Right cardiac atrium (tissue), 5 donors: ENCODE data around the gene LGALS1. TPM values are rescaled to one million over a fixed set of nuclear protein-coding genes. Genes with fewer than 3 reads are reported as not detected.
"Not testable (repeated sequence)": the region's sequence is repeated elsewhere in the genome, so short reads cannot be mapped to it uniquely, and the experiment has no call there.

ENCODE experiments used
- ATAC-seq, 2 donors: fragments of 200-7000 bp; cut with Tn5 transposase; one replicate each; pipeline versions ENCODE4 v1.8.0 to v1.9.1; 2020; ENCODE audit warnings: moderate library complexity in 2 of 2, mild to moderate bottlenecking in 1 of 2
- DNase-seq, 3 donors: peaks; one replicate each; pipeline ENCODE4 v3.0.0-alpha.2; 2020
- H3K27ac ChIP-seq: one replicate; pipeline ENCODE4 v1.5.1; 2013; ENCODE audit warnings: mild to moderate bottlenecking, low read length, control low read depth, moderate library complexity
- H3K27me3 ChIP-seq: one replicate; pipeline ENCODE4 v1.6.1; 2013; ENCODE audit not compliant: control insufficient read depth, insufficient read depth
- H3K4me1 ChIP-seq: one replicate; pipeline ENCODE4 v1.6.1; 2013; ENCODE audit warnings: low read length; ENCODE audit not compliant: control insufficient read depth, insufficient read depth
- H3K4me3 ChIP-seq: one replicate; pipeline ENCODE4 v1.5.1; 2013; ENCODE audit warnings: low read length, control low read depth
- H3K9me3 ChIP-seq: one replicate; pipeline ENCODE4 v1.6.1; 2013; ENCODE audit warnings: low read length; ENCODE audit not compliant: control insufficient read depth
- WGBS: extraction: QIAGEN DNeasy Blood & Tissue Kit; methylation state at CpG from one replicate; pipeline ENCODE4 v1.1.7; 2013; 5-methylcytosine and 5-hydroxymethylcytosine counted together
- intact Hi-C, 4 donors: fragments of 100-400 bp; cut with DNase I; formaldehyde crosslinking; loops; one replicate each; pipeline versions ENCODE4 v1.11.0 to v1.14.0; 2022 to 2023
- polyA plus RNA-seq: library from polyadenylated mRNA; stranded (reverse); fragments of 200-250 nt; gene quantifications from one replicate; pipeline ENCODE4 v1.2.3, GENCODE V29; 2013
- total RNA-seq, 4 donors: library from RNA; stranded (reverse); fragmentation: NEBNext Ultra II Directional; extraction: Animal tissue kit (Norgen Biotek cat#: 25700); gene quantifications; one replicate each; pipeline ENCODE4 v1.2.1, GENCODE V29; 2021
- donor health status: healthy with polysubstance abuse.
- donor health status: DM: no; HTN: yes; CAD: no.
- donor health status: DM: no; HTN: no; CAD: no.
- donor health status: DM: no; HTN: yes; CAD: no; lungs with severe emphysema.
- donor health status: DM: yes; HTN: yes; CAD: no.

The LGALS1 gene
- total and polyA plus RNA-seq, 5 donors = 438 to 1,338 (median 636) TPM

- Histone ChIP-seq H3K4me3 (no peak overlapping the region), H3K4me1 (no peaks in the 10 kb centered on the region), H3K27ac (no peak overlapping the region), H3K27me3 (no peaks in the 10 kb centered on the region), H3K9me3 (no peaks in the 10 kb centered on the region)
- intact Hi-C loops = no loop called here
- ATAC-seq (peak; percentile 22 to 36), DNase-seq (peak in 1 of 3 donors; percentile 80)
- WGBS = 73% methylated on average over 25 of the region's 25 CpGs
Observed at GRCh38 chr22:37708580-37709444, 33.4 kb downstream of the LGALS1 start.

- DNase-seq (no peak), ATAC-seq (peak in 1 of 2 donors; percentile 23)
- Histone ChIP-seq H3K9me3 (no peaks in the 10 kb centered on the region), H3K4me3 (no peak overlapping the region), H3K4me1 (no peaks in the 10 kb centered on the region), H3K27ac (no peak overlapping the region), H3K27me3 (no peaks in the 10 kb centered on the region)
- 93% methylated on average over 15 of the region's 15 CpGs for WGBS
- intact Hi-C loops = no loop called here
Observed at GRCh38 chr22:37709445-37709765, 34.0 kb downstream of the LGALS1 start.

GRCh38 chr22:37710675-37711074, 35.2 kb downstream of the LGALS1 start:
- Histone ChIP-seq H3K27me3 (no peaks in the 10 kb centered on the region), H3K27ac (no peak overlapping the region), H3K4me1 (no peaks in the 10 kb centered on the region), H3K9me3 (no peaks in the 10 kb centered on the region), H3K4me3 (no peak overlapping the region)
- 92% methylated on average over 3 of the region's 3 CpGs for whole genome bisulfite sequencing
- DNase-seq = no peak
- peak in 1 of 2 donors; percentile 13 for ATAC-seq
- intact Hi-C loops = no loop called here

GRCh38 chr22:37711490-37711889, 36.1 kb downstream of the LGALS1 start:
- no peaks in the 10 kb centered on the region for H3K9me3 ChIP-seq
- DNase-seq (no peak), ATAC-seq (no peak)
- 86% methylated on average over 10 of the region's 10 CpGs for WGBS
- intact Hi-C loops = no loop called here
- H3K27ac ChIP-seq = no peak overlapping the region
- H3K4me1 ChIP-seq = no peaks in the 10 kb centered on the region
- no peaks in the 10 kb centered on the region for H3K27me3 ChIP-seq
- H3K4me3 ChIP-seq = no peak overlapping the region

GRCh38 chr22:37713761-37714160, 38.3 kb downstream of the LGALS1 start:
- intact Hi-C loops = no loop called here
- Histone ChIP-seq H3K4me1 (no peaks in the 10 kb centered on the region), H3K4me3 (no peak overlapping the region), H3K27me3 (no peaks in the 10 kb centered on the region), H3K9me3 (no peaks in the 10 kb centered on the region), H3K27ac (no peak overlapping the region)
- ATAC-seq (no peak), DNase-seq (no peak)
- WGBS = 92% methylated on average over 7 of the region's 7 CpGs

GRCh38 chr22:37714634-37715033, 39.2 kb downstream of the LGALS1 start:
- ATAC-seq = no peak
- no peak overlapping the region for H3K4me3 ChIP-seq
- H3K27me3 ChIP-seq = no peaks in the 10 kb centered on the region
- no peaks in the 10 kb centered on the region for H3K9me3 ChIP-seq
- no peaks in the 10 kb centered on the region for H3K4me1 ChIP-seq
- no peak overlapping the region for H3K27ac ChIP-seq
- intact Hi-C loops = no loop called here
- 90% methylated on average over 2 of the region's 2 CpGs for WGBS
- DNase-seq = no peak

GRCh38 chr22:37715760-37716159, 40.3 kb downstream of the LGALS1 start:
- Histone ChIP-seq H3K4me3 (no peak overlapping the region), H3K27ac (no peak overlapping the region), H3K27me3 (no peaks in the 10 kb centered on the region), H3K4me1 (no peaks in the 10 kb centered on the region), H3K9me3 (no peaks in the 10 kb centered on the region)
- WGBS = 81% methylated on average over 7 of the region's 7 CpGs
- ATAC-seq (no peak), DNase-seq (no peak)
- intact Hi-C loops = no loop called here

GRCh38 chr22:37716708-37717107, 41.3 kb downstream of the LGALS1 start:
- no peaks in the 10 kb centered on the region for H3K4me1 ChIP-seq
- no peaks in the 10 kb centered on the region for H3K9me3 ChIP-seq
- no peaks in the 10 kb centered on the region for H3K27me3 ChIP-seq
- DNase-seq = no peak
- intact Hi-C loops = no loop called here
- WGBS = 93% methylated on average over 9 of the region's 9 CpGs
- H3K27ac ChIP-seq = no peak overlapping the region
- H3K4me3 ChIP-seq = no peak overlapping the region
- no peak for ATAC-seq

GRCh38 chr22:37717235-37717634, 41.8 kb downstream of the LGALS1 start:
- H3K27ac ChIP-seq, H3K4me3 ChIP-seq, intact Hi-C loops, H3K4me1 ChIP-seq, H3K9me3 ChIP-seq, H3K27me3 ChIP-seq, DNase-seq, ATAC-seq: not testable (repeated sequence)
- 94% methylated on average over 7 of the region's 7 CpGs for WGBS

GRCh38 chr22:37717746-37718305, 42.4 kb downstream of the LGALS1 start:
- H3K27me3 ChIP-seq, ATAC-seq, H3K27ac ChIP-seq, H3K4me3 ChIP-seq, intact Hi-C loops, H3K4me1 ChIP-seq, H3K9me3 ChIP-seq: not testable (repeated sequence)
- whole genome bisulfite sequencing = 94% methylated on average over 38 of the region's 38 CpGs
- DNase-seq = peak in 1 of 3 donors; percentile 42

- peak in 1 of 2 donors; percentile 7 for ATAC-seq
- no peaks in the 10 kb centered on the region for H3K27me3 ChIP-seq
- no peaks in the 10 kb centered on the region for H3K4me1 ChIP-seq
- intact Hi-C loops = no loop called here
- H3K27ac ChIP-seq = no peak overlapping the region
- no peak for DNase-seq
- no peak overlapping the region for H3K4me3 ChIP-seq
- no peaks in the 10 kb centered on the region for H3K9me3 ChIP-seq
- 93% methylated on average over 25 of the region's 25 CpGs for WGBS
Observed at GRCh38 chr22:37725551-37726240, 50.3 kb downstream of the LGALS1 start.
